Activated CD8-positive, alpha-beta memory T cell treated with anti-CD3 and anti-CD28 coated beads, Interleukin-2, amount 10 ng/mL, durations not matched to agents 7 days and 5 days (primary cell): Measurements from ENCODE around the gene SLC35F4. TPM values are rescaled to one million over a fixed set of nuclear protein-coding genes. Genes with fewer than 3 reads are reported as not detected.
"Not testable (repeated sequence)": the region's sequence is repeated elsewhere in the genome, so short reads cannot be mapped to it uniquely, and the experiment has no call there.

Source experiments
- ATAC-seq: fragments of 150-1000 bp; cut with Tn5 transposase; one replicate; pipeline ENCODE4 v1.10.0; 2021; ENCODE audit warnings: moderate library complexity
- CTCF ChIA-PET: fragments of 350-600 bp; sonication (Branson Sonifier 250); formaldehyde crosslinking; loops from one replicate; lab custom pipeline; 2021; ENCODE audit warnings: antibody characterized with exemption; lab: Charles Lee
- DNase-seq: peaks from one replicate; pipeline ENCODE4 v3.0.0-alpha.2; 2020
- H3K27ac Mint-ChIP-seq: one replicate; pipeline ENCODE4 v1.8.0; 2021; ENCODE audit warnings: mild to moderate bottlenecking, mixed read lengths
- H3K27me3 Mint-ChIP-seq: one replicate; pipeline ENCODE4 v1.8.0; 2021; ENCODE audit warnings: mixed read lengths
- H3K36me3 Mint-ChIP-seq: one replicate; pipeline ENCODE4 v1.8.0; 2021; ENCODE audit warnings: mild to moderate bottlenecking, mixed read lengths
- H3K4me1 Mint-ChIP-seq: one replicate; pipeline ENCODE4 v1.8.0; 2021; ENCODE audit warnings: mixed read lengths
- H3K4me3 Mint-ChIP-seq: one replicate; pipeline ENCODE4 v1.8.0; 2021; ENCODE audit warnings: mild to moderate bottlenecking, moderate library complexity, mixed read lengths
- H3K9me3 Mint-ChIP-seq: one replicate; pipeline ENCODE4 v1.8.0; 2022; ENCODE audit warnings: low read depth, mixed read lengths
- total RNA-seq, 2 experiments: library from RNA; stranded (reverse); gene quantifications; one replicate each; pipeline ENCODE4 v1.2.3, GENCODE V29; 2021

Gene SLC35F4
- total RNA-seq, 2 experiments from 2014 or later: not detected

DNA sequence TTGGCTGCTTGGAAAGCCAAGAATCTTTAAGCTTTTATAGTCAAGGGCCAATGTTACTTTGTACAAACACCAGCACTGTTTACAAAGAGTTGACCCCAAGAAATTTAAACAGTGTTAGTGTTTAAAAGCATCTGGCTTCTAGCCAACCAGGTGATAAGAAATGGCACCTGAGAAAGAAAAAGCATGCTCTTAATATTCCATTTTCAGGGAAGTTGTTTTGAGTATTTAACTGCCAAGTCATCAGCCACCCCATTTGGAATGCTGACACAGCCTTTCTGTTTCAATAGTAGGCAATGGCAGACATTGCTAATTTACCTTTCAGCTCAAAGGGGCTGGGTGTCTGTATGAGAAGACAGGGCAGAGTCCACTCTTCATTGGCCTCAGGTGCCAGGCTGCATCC is 3.7 kb upstream of the SLC35F4 start:
- Mint-ChIP-seq H3K36me3 (no peaks in the 10 kb centered on the region), H3K27ac (no peak overlapping the region), H3K9me3 (no peaks in the 10 kb centered on the region), H3K27me3 (peaks cover 16% of the 10 kb centered on the region), H3K4me1 (peaks cover 6% of the 10 kb centered on the region), H3K4me3 (no peak overlapping the region)
- CTCF ChIA-PET: interaction anchor here (1.5 kb wide), 1 partner anchor 305 kb away, joined by 3 read pairs; no protein-coding TSS in a partner anchor
- ATAC-seq (no peak), DNase-seq (no peak)

DNA sequence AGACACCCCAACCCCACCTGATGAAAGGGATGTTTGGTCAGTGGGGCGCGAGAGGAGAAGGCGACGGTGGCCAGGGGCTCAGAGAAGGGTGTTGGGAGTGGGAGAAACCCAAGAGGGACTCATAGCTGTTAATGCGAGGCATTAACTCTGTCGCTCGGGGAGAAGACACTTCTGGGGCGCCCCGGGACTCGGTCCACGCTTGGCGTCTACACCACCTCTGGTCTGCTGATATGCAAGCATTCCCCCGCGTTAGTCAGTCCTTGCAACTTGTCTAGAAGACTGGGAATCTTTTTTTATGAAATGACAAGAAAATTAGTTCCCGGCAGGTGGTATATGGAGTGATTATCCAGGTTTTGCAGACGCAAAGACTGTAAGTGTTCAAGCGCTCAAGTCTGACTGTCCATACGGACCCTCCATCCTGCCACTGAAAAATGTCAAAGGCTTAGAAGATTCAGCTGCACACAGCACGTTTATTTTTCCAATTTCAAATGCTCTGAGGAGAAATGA is 360 bp upstream of the SLC35F4 start:
- no peaks in the 10 kb centered on the region for H3K4me1 Mint-ChIP-seq
- ATAC-seq: no peak
- no peaks in the 10 kb centered on the region for H3K9me3 Mint-ChIP-seq
- DNase-seq: no peak
- no peak overlapping the region for H3K27ac Mint-ChIP-seq
- H3K36me3 Mint-ChIP-seq: no peaks in the 10 kb centered on the region
- no peak overlapping the region for H3K4me3 Mint-ChIP-seq
- CTCF ChIA-PET: no interaction called here
- H3K27me3 Mint-ChIP-seq: peaks cover 27% of the 10 kb centered on the region

DNA sequence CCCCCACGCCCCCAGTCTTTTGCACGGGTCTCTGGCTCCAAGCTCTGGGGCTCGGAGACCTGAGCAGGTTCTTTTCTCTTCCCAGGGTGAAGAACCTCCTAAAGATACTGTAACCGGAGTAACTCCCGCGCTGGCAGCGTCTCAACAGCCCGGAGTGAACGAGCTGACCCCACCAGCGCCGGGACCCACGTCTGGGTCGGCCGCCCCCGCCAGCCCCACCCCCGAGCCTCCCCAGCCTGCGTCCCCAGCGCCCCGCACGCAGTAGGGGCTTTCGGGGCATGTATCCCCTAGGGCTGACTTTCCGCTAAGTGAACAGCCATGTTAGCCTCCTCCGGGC is 858 bp downstream of the SLC35F4 start:
- peaks cover 27% of the 10 kb centered on the region for H3K27me3 Mint-ChIP-seq
- DNase-seq (no peak), ATAC-seq (no peak)
- no peaks in the 10 kb centered on the region for H3K9me3 Mint-ChIP-seq
- no peak overlapping the region for H3K27ac Mint-ChIP-seq
- CTCF ChIA-PET: no interaction called here
- H3K4me3 Mint-ChIP-seq: no peak overlapping the region
- H3K4me1 Mint-ChIP-seq: no peaks in the 10 kb centered on the region
- H3K36me3 Mint-ChIP-seq: no peaks in the 10 kb centered on the region

DNA sequence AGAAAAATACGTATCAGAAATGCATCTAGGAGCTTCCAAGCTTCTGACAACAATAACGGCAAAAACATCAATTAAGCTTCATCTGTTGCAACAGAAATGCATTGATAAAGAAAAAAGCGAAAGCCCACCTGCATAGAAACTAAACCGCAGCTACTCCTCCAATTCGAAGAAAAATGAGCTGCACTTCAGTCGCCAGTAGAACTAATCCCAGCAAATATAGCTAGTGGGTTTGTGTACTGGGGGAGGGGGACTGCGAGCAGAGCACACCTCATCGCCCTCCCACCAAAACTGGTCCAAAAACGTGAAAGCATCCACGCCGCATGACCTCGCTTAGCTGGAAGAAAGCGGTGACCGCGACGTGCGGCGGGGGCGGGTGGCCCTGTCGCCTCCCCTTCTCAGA is 1.2 kb downstream of the SLC35F4 start:
- Mint-ChIP-seq H3K9me3 (no peaks in the 10 kb centered on the region), H3K36me3 (no peaks in the 10 kb centered on the region), H3K27ac (no peak overlapping the region), H3K4me1 (no peaks in the 10 kb centered on the region), H3K27me3 (peaks cover 27% of the 10 kb centered on the region), H3K4me3 (no peak overlapping the region)
- ATAC-seq (no peak), DNase-seq (no peak)
- CTCF ChIA-PET: no interaction called here

DNA sequence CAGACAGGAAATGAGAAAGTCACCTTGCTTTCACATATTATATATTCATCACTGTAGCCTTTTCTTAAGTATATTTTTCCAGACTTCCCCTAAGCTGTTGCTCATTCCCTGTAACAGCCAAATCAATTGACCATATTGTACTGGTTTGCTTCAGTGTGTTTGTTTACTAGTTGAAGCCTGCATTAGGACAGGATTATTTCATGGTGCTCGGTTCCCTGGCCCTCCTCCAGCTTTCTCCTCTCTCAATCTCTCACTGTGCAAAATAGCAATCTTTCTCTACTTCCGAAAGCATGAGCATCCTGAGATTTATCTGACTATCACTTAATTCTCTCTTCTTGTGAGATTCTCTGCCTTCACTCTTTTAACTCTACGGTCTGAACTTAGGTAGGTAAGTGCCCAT is 2.4 kb downstream of the SLC35F4 start:
- Mint-ChIP-seq H3K27ac (no peak overlapping the region), H3K27me3 (peaks cover 27% of the 10 kb centered on the region), H3K4me3 (no peak overlapping the region), H3K9me3 (no peaks in the 10 kb centered on the region), H3K36me3 (no peaks in the 10 kb centered on the region), H3K4me1 (no peaks in the 10 kb centered on the region)
- CTCF ChIA-PET: no interaction called here
- ATAC-seq: no peak
- no peak for DNase-seq

DNA sequence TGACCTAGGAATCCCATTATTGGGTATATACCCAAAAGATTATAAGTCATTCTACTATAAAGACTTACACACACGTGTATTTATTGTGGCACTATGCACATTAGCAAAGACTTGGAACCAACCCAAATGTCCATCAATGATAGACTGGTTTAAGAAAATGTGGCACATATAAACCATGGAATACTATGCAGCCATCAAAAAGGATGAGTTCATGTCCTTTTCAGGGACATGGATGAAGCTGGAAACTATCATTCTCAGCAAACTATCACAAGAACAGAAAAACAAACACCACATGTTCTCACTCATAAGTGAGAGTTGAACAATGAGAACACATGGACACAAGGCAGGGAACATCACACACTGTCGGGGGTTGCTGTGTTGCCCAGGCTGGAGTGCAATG is 10.2 kb downstream of the SLC35F4 start:
- ATAC-seq, H3K4me3 Mint-ChIP-seq, H3K27ac Mint-ChIP-seq, H3K27me3 Mint-ChIP-seq, DNase-seq, H3K36me3 Mint-ChIP-seq, H3K9me3 Mint-ChIP-seq, H3K4me1 Mint-ChIP-seq, CTCF ChIA-PET: not testable (repeated sequence)

DNA sequence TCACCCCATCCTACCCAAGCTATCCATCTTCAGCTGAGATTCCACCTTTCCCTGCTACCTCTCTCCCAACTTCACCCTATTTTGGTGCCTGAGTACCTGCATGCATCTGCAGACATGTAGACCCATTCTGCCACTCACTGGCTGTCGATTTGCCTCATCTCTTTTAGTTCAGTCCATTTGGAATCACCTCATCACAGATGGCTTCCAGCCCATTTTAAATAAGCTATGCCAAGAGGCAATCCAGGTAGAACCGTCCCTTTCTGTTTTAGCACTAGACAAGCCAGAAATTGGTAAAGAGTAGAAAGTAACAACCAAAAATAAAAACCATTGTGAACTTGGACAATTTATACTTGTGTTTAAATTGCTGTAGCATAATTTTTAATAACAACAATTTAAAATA is 11.3 kb downstream of the SLC35F4 start:
- Mint-ChIP-seq H3K4me3 (no peak overlapping the region), H3K27ac (no peak overlapping the region), H3K36me3 (no peaks in the 10 kb centered on the region), H3K4me1 (no peaks in the 10 kb centered on the region), H3K27me3 (no peaks in the 10 kb centered on the region), H3K9me3 (peaks cover 3% of the 10 kb centered on the region)
- ATAC-seq (no peak), DNase-seq (no peak)
- CTCF ChIA-PET: no interaction called here

DNA sequence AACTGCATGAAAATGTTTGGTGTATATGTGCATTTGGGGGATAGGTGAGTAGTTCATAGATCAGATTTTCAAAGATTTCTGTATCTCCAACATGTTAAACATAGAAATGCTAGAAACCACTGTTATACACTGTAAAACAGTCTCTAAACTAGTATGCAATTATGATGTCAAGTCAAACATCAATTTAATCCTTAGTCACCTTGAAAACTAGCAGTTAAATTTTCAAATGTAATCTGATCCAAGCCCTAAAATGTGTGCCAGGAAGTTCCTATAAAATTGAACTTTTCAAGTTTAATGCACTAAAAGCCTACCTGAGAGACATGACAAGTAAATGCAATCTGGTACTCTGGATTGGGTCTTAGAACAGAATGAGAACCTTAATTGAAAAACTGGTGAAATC is 14.5 kb downstream of the SLC35F4 start:
- H3K36me3 Mint-ChIP-seq: no peaks in the 10 kb centered on the region
- H3K27me3 Mint-ChIP-seq: no peaks in the 10 kb centered on the region
- ATAC-seq (no peak), DNase-seq (no peak)
- no peaks in the 10 kb centered on the region for H3K4me1 Mint-ChIP-seq
- H3K27ac Mint-ChIP-seq: no peak overlapping the region
- H3K4me3 Mint-ChIP-seq: no peak overlapping the region
- peaks cover 3% of the 10 kb centered on the region for H3K9me3 Mint-ChIP-seq
- CTCF ChIA-PET: no interaction called here

DNA sequence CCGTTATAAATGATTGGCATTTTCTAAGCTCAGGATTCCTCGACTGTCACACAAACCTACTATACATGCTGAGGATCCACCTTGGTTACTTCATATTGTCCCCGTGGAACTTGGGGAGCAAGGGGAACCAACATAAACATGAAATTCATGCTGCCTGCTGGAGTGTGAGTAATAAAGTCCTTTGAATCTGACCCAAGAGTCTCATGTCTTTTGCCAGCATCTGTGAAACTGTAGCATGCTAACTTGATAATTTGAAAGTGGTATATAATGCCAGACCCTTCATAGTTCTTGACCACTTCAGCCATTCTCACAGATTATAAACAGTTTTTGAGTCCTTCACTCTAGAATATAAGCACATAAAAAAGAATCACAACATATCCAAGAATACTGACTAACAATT is 17.1 kb downstream of the SLC35F4 start:
- Mint-ChIP-seq H3K27ac (no peak overlapping the region), H3K27me3 (no peaks in the 10 kb centered on the region), H3K9me3 (no peaks in the 10 kb centered on the region), H3K36me3 (no peaks in the 10 kb centered on the region), H3K4me1 (no peaks in the 10 kb centered on the region), H3K4me3 (no peak overlapping the region)
- ATAC-seq (no peak), DNase-seq (no peak)
- CTCF ChIA-PET: interaction anchor here (0.8 kb wide), 1 partner anchor 1567 kb away, joined by 3 read pairs; no protein-coding TSS in a partner anchor

DNA sequence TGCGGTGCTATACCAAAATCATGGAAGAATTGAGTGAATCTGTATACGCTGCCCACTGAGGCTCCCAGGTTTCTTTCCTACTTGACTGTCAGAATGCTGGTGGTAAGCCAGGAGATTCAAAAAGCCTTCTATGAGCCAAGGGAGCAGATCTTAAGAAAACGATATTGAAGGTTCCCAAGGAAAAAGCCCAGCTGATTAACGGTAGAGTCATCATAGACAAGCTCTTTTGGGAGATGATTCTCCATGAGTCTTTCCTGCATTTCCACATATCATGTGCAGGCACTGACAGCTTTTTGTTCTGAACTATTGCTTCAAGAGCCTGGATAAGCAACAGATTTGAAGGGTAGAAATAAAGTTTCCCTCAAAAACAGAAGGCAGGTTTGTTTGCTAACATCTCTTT is 17.5 kb downstream of the SLC35F4 start:
- CTCF ChIA-PET: interaction anchor here (0.8 kb wide), 1 partner anchor 1568 kb away, joined by 3 read pairs; no protein-coding TSS in a partner anchor
- no peak for ATAC-seq
- Mint-ChIP-seq H3K27ac (no peak overlapping the region), H3K4me3 (no peak overlapping the region), H3K4me1 (no peaks in the 10 kb centered on the region), H3K9me3 (no peaks in the 10 kb centered on the region), H3K36me3 (no peaks in the 10 kb centered on the region), H3K27me3 (no peaks in the 10 kb centered on the region)
- no peak for DNase-seq

DNA sequence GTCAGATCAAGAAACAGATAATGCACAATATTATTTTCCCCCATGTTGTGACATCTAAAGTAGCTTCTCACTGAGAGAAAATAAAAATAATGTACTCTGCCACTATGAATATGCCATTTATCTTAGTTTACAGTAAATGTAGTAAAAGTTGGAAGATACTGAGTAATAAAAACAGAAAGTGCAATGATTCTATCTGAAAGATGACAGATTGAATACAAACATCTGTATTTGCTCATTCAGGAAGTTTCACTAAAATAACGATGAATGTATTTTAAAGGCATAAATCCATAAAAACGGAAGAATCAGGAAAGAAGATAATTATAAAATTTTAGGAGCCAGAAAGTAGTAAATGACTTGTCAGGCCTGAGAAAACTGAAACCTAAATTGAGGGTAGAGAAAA is 18.2 kb downstream of the SLC35F4 start:
- no peaks in the 10 kb centered on the region for H3K9me3 Mint-ChIP-seq
- no peaks in the 10 kb centered on the region for H3K27me3 Mint-ChIP-seq
- H3K27ac Mint-ChIP-seq: no peak overlapping the region
- DNase-seq: no peak
- no peaks in the 10 kb centered on the region for H3K36me3 Mint-ChIP-seq
- CTCF ChIA-PET: no interaction called here
- ATAC-seq: no peak
- H3K4me1 Mint-ChIP-seq: no peaks in the 10 kb centered on the region
- H3K4me3 Mint-ChIP-seq: no peak overlapping the region

DNA sequence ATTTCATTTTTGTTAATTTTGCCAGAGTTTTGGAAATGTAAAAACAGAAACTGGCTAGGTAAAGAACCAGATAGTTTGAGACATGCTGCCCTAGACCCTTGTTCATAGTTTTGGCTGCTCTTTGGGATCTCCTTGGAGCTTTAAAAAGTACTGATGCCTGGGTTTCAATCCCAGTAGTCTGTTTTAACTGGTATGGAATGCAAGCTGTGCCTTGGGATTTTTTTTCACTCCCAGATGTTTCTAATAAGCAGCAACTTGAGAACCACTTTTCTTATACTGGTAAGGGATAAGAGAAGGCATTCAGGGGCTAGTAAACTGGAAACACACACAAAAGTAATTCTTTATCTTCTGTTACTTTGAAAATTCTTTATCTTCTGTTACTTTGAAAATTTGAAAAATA is 18.8 kb downstream of the SLC35F4 start:
- no peak overlapping the region for H3K4me3 Mint-ChIP-seq
- CTCF ChIA-PET: no interaction called here
- no peaks in the 10 kb centered on the region for H3K9me3 Mint-ChIP-seq
- no peak for ATAC-seq
- no peak overlapping the region for H3K27ac Mint-ChIP-seq
- no peaks in the 10 kb centered on the region for H3K4me1 Mint-ChIP-seq
- no peak for DNase-seq
- H3K36me3 Mint-ChIP-seq: no peaks in the 10 kb centered on the region
- no peaks in the 10 kb centered on the region for H3K27me3 Mint-ChIP-seq

DNA sequence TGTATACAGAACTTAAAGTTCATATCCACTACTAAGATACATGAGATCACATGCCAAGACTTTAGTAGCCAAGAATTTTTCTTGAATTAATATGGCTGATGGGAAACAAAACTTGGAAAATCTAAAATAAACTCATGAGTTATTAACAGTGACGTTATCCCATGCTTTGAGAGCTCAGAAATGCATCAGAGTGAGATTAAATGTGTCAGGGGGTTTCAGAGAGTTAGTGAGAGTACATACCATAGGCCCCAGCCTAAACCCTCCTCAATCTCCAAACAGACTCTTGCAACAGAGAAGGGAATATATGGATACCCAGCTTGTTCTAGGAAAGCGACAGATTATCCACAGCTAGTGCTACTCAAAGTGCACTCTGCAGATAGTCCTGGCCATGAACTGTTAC is 19.3 kb downstream of the SLC35F4 start:
- no peaks in the 10 kb centered on the region for H3K27me3 Mint-ChIP-seq
- CTCF ChIA-PET: no interaction called here
- H3K9me3 Mint-ChIP-seq: no peaks in the 10 kb centered on the region
- no peak for ATAC-seq
- no peak overlapping the region for H3K4me3 Mint-ChIP-seq
- H3K4me1 Mint-ChIP-seq: no peaks in the 10 kb centered on the region
- no peaks in the 10 kb centered on the region for H3K36me3 Mint-ChIP-seq
- no peak for DNase-seq
- no peak overlapping the region for H3K27ac Mint-ChIP-seq

DNA sequence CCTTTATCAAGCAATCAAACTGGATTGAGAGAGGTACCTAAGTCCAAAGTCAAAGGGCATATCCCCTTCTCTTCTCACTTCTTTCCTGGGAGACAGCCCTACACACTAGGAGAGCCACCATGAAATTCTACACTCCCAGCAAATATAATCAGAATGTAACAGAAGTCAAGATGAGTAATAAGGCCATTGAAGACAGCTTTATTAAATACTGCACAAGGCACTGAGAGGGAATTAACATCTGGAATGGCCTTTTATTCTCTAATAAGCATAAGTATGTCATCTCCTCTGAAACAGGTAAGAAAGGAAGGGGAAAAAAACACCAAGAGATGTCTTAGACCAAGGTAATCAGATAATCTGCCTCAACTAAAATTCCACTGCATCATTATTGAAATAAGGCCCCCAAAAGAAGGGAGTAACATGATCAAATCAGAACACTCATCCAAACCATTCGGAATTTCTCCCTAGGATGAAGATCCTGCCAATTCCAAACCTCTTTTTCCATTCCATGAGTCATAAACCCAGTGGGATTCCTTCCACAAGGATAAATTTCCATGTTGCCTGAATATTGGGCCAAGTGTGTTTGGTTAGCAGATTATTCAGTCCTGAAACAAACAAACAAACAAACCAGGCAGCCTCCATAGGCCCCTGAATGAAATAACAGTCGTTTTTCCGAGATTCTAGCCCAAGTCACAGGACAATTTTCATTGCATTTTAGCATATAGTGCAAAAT is 19.9 kb downstream of the SLC35F4 start:
- Mint-ChIP-seq H3K4me3 (no peak overlapping the region), H3K36me3 (no peaks in the 10 kb centered on the region), H3K27me3 (no peaks in the 10 kb centered on the region), H3K4me1 (no peaks in the 10 kb centered on the region), H3K9me3 (no peaks in the 10 kb centered on the region), H3K27ac (no peak overlapping the region)
- DNase-seq (no peak), ATAC-seq (no peak)
- CTCF ChIA-PET: no interaction called here
